SH-SY5Y (cell line): ENCODE measurements around the gene CHID1.

Source experiments
- GATA2 ChIP-seq: IDR thresholded peaks from 2 replicates; pipeline ENCODE4 v1.6.1; 2011; ENCODE audit warnings: mild to moderate bottlenecking, low read depth, low read length
- GATA3 ChIP-seq: IDR thresholded peaks from 2 replicates; pipeline ENCODE4 v1.6.1; 2011; ENCODE audit warnings: low read depth, mild to moderate bottlenecking, low read length, moderate library complexity

The CHID1 gene

DNA sequence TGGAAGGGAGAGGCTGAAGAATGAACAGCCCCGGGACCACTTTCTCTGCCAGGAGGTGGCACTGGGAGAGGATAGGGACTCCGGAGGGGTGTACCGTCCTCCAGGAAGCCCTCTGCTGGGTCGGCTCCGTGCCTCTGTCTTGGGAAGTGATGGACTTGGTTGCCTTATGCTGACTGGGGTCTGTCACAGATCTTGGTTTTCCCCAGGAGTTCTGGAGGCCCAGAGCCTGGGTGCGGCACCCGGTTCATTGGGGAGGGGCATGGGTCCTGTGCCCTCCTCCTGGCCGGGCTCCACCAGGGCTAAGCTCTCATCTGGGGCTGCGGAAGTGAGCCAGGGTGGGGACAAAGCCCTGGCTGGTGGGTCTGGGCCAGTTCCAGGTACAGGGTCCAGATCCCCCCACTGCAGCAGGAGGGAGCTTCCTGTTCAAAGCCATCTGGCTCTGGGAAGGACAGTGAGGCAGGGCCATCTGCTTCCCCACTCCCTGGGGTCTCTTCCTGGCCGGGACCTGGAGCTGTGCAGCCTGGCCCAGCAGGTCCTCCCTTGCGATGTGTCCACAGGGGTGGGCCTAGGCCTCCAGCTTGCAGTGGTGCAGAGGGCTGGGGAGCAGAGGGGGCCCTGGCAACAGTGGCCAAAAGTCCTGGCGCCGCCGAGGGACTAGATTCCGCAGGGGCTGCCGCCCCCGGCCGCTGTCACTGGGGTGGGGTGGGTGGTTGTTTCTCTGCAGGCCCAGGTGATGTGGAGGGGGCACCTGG lies 14.0 kb upstream of the CHID1 start:
- no peak for TF ChIP-seq GATA2

- TF ChIP-seq GATA2 (no peak), GATA3 (no peak)
Measured at GRCh38 chr11:923691-924405, 13.2 kb upstream of the CHID1 start.

DNA sequence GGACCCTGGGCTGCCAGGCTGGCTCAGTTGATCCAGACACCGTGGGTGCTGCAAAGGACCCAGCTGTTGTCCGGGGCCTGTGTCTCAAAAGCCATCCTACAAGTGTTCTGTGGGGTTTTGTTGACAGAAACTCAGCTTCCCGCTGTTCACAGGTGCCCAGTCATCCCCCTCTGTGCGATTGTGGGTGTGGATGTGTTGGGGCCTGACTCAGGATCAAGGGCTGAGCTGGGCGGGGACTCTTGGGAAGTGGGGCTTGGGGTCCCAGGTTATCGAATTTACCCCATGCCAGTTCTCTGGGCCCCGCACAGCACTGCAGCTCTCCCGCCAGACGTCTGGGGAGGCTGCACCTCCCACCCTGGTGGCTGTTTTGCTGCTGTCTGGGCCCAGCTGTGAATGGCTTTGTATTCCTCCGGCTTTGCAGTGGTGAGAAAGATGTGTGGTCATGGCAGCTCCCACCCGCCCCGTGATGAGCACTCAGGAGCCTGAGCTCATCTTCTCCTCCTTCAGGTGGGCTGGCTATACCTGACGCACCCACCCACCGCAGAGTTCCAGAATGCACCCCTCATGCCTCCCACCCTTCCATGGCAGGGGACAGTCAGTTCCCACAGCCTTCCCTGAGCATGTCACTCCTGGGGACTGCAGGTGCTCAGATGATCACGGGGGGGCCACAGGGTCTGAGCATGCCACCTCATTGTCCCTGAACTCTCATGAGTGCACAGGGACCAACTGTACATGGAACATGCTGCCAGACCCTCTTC lies 11.5 kb upstream of the CHID1 start:
- TF ChIP-seq GATA2 (no peak), GATA3 (no peak)

DNA sequence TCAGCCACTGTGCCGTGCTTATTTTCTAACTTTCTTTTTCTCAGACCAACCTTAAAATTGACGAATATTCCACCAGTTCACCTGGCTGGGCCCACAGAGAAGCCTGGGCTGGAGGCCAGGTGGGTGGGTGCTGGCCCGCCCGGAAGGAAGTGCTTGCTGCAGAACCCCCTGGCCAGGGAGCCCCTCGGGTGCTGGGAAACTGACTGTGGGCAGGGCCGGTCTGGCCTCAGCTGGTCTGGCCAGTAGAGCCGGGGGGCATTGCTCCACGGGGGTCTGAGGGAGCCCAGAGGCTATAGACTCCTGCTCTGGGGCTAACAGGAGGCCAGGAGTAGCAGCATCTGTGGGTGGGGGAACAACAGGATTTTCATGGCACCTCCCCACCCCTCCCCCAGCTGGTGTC lies 6.8 kb upstream of the CHID1 start:
- TF ChIP-seq GATA2, result no peak
- TF ChIP-seq GATA3, result no peak

DNA sequence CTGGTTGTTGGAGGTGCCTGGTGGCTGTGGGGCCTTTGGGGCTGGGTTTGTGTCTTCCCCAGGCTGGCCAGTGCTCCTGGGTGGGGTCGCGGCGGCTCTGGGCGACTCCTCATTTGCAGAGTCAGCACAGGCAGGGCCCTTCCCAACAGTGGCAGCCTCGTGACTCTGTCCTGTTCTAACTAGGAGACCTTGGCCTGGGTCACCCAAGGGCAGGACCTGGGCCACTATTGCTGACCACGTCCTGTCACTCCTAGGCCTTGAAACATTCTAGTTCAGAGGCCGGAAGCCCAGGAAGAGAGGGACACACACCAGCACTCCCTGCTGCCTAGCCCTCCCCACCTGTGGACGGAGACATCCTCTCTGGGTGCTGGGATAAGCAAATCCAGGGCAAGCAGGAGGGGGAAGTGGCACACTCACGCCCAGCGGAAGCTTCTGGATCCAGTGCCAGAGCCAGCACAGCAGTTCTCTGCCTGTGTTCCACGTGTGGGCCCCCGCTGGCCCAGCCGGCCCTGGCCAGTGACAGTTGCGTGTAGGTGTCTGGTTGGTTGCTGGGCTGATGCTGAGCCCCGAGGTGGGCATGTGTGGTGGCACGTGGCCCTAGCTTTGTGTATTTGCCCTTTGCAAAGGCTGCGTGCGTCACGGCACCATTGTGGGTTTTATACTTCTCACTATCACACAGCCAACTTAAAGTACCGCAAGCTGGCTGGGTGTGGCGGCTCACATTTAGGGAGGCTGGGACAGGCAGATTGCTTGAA lies 4.3 kb upstream of the CHID1 start:
- TF ChIP-seq GATA2 (no peak), GATA3 (no peak)

- TF ChIP-seq GATA2 (no peak), GATA3 (no peak)
Measured at GRCh38 chr11:914204-914603, 3.6 kb upstream of the CHID1 start.

DNA sequence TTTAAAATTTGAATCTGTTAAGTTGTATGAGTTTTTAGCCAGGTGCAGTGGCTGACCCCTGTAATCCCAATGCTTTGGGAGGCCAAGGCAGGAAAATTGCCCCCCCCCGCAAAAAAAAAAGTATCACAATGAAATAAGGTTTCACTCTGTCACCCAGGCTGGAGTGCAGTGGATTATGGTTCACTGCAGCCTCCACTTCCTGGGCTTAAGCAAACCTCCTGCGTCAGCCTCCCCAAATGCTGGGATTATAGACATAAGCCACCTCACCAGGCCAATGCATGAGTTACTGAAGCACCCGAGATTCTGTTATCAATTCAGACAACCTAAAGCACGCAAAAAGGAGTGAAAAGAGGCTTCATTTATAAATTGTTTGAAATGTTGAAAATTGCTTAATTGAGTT lies 2.4 kb upstream of the CHID1 start:
- TF ChIP-seq GATA3, result no peak
- TF ChIP-seq GATA2, result no peak

- TF ChIP-seq GATA2 (no peak), GATA3 (no peak)
Measured at GRCh38 chr11:912266-912665, 1.7 kb upstream of the CHID1 start.

DNA sequence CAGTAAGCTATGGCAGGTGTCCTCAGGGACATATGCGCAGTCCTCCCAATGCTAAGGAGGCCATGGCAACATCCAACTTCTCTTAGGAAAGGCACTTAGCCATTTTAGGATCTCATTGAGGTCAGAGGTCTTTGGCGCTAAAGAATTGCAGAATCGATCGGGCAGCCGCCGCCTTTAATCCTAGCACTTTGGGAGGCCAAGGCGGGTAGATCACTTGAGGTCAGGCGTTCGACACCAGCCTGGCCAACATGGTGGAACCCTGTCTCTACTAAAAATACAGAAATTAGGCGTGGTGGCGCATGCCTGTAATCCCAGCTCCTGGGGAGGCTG lies 1.2 kb upstream of the CHID1 start:
- TF ChIP-seq GATA2 (no peak), GATA3 (no peak)

- TF ChIP-seq GATA3 (no peak), GATA2 (no peak)
Measured at GRCh38 chr11:911031-911889, 650 bp upstream of the CHID1 start.

DNA sequence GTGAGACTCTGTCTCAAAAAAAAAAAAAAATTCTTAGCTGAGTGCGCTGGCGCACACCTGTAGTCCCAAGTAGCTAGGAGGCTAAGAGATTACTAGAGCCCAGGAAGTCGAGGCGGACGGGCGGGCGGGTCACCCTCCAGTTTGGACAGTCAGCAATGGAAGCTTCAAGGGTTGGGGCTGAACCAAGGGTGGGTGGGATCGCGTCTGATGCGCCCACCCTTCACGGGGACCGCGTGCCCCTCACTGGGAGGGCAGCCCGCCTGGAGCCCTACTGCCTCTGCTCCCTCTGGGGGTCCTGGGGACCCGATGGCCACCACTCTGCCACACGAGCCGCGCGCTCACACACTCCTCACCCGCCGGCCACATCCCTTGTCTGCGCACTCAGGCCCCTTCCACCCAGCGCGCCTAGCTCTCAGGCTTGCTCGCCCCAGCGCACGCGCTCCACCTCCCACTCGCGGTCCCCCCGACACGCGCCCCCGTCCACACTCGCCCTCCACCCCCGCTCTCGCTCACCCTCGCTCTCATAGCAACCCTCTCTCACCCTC lies 494 bp downstream of the CHID1 start:
- TF ChIP-seq GATA2 (no peak), GATA3 (no peak)

- TF ChIP-seq GATA3 (no peak), GATA2 (no peak)
Measured at GRCh38 chr11:909406-909805, 1.2 kb downstream of the CHID1 start.

DNA sequence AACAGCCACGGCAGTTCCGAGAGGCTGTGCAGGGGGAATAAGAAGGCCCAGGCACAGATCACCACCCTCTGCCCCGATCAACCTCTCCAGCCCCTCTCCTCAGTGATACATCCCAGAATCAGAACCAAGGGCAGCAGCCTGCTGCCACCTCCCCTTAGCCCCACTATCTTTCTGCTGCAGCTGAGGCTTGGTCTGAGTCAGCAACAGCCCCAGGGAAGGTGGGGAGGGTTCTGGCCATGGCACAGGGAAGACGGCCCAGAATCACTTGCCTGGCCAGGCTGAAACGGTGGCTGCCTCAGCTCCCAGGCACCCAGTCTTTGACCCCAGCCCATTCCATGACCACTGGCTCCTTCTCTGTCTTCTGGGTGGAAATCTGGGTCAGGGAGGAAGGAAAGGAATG lies 2.3 kb downstream of the CHID1 start:
- TF ChIP-seq GATA3 (no peak), GATA2 (no peak)

- TF ChIP-seq GATA3 (no peak), GATA2 (no peak)
Measured at GRCh38 chr11:907668-908067, 2.9 kb downstream of the CHID1 start.
